AG04449 (cell line): ENCODE data around the gene ADI1.
"Not testable (repeated sequence)": the region's sequence is repeated elsewhere in the genome, so short reads cannot be mapped to it uniquely, and the experiment has no call there.

Experiments used
- CTCF ChIA-PET: fragments of 350-600 bp; formaldehyde crosslinking; extraction: SDS; loops from one replicate; lab custom pipeline; 2021; ENCODE audit warnings: antibody characterized with exemption; lab: Yijun Ruan, JAX
- POLR2A ChIA-PET: fragments of 400-600, 350-600 bp; formaldehyde crosslinking; extraction: SDS; loops from one replicate; lab custom pipeline; 2020; ENCODE audit warnings: antibody characterized with exemption, inconsistent platforms; lab: Yijun Ruan, JAX
- DNase-seq: peaks from one replicate; pipeline ENCODE4 v3.0.0-alpha.2; 2010; ENCODE audit warnings: low read depth, low spot score
- H3K4me3 ChIP-seq: 2 replicates; pipeline ENCODE4 v1.5.1; 2011; ENCODE audit warnings: low read depth, mild to moderate bottlenecking, control low read depth, low read length
- CTCF ChIP-seq: IDR thresholded peaks from one replicate; pipeline ENCODE4 v1.5.1; 2011; ENCODE audit warnings: mild to moderate bottlenecking, moderate library complexity, low read length, control low read depth, inconsistent platforms; ENCODE audit not compliant: insufficient read depth; ENCODE audit errors: missing control alignments

ADI1 gene

GRCh38 chr2:3451169-3451568, 68.2 kb downstream of the ADI1 start:
- ChIA-PET POLR2A (no interaction called here), CTCF (interaction anchor here (0.9 to 4.6 kb wide), 6 partner anchors 10 to 28 kb away, joined by 3 to 27 read pairs (median 4); no protein-coding TSS in a partner anchor)
- no peak for TF ChIP-seq CTCF
- DNase-seq, result no peak
- H3K4me3 ChIP-seq, result no peak overlapping the region

GRCh38 chr2:3450385-3451010, 68.8 kb downstream of the ADI1 start:
- ChIA-PET POLR2A (no interaction called here), CTCF (interaction anchor here (0.9 to 4.6 kb wide), 6 partner anchors 9 to 27 kb away, joined by 3 to 27 read pairs (median 4); no protein-coding TSS in a partner anchor)
- no peak for DNase-seq
- H3K4me3 ChIP-seq, result no peak overlapping the region
- TF ChIP-seq CTCF, result no peak

GRCh38 chr2:3449936-3450335, 69.4 kb downstream of the ADI1 start:
- no peak for DNase-seq
- H3K4me3 ChIP-seq, result no peak overlapping the region
- ChIA-PET CTCF (interaction anchor here (0.9 to 4.6 kb wide), 7 partner anchors 11 to 200 kb away, joined by 3 to 27 read pairs (median 9); no protein-coding TSS in a partner anchor), POLR2A (no interaction called here)
- TF ChIP-seq CTCF, result no peak

- no peak for TF ChIP-seq CTCF
- H3K4me3 ChIP-seq, result no peak overlapping the region
- no peak for DNase-seq
- ChIA-PET POLR2A (no interaction called here), CTCF (interaction anchor here (0.6 to 2.9 kb wide), 5 partner anchors 13 to 203 kb away, joined by 3 to 16 read pairs (median 3); no protein-coding TSS in a partner anchor)
Measured at GRCh38 chr2:3449086-3449485, 70.2 kb downstream of the ADI1 start.

- H3K4me3 ChIP-seq, POLR2A ChIA-PET, DNase-seq: not testable (repeated sequence)
- CTCF ChIA-PET, result interaction anchor here (1.3 to 2.9 kb wide), 4 partner anchors 13 to 204 kb away, joined by 3 to 16 read pairs (median 6); no protein-coding TSS in a partner anchor
Measured at GRCh38 chr2:3448441-3448911, 70.9 kb downstream of the ADI1 start.

- TF ChIP-seq CTCF, result no peak
- DNase-seq, result no peak
- no peak overlapping the region for H3K4me3 ChIP-seq
- POLR2A ChIA-PET, result no interaction called here
- CTCF ChIA-PET, result interaction anchor here (1.5 to 2.9 kb wide), 3 partner anchors 14 to 24 kb away, joined by 8 to 16 read pairs (median 10); no protein-coding TSS in a partner anchor
Measured at GRCh38 chr2:3447789-3448317, 71.5 kb downstream of the ADI1 start.
